Activated CD8-positive, alpha-beta memory T cell treated with anti-CD3 and anti-CD28 coated beads, Interleukin-2, amount 50 U/mL, for 48 hours (primary cell): ENCODE results near the gene APOA1.
"Not testable (repeated sequence)": the region's sequence is repeated elsewhere in the genome, so short reads cannot be mapped to it uniquely, and the experiment has no call there.

Experiments
- DNase-seq: peaks from one replicate; pipeline ENCODE4 v3.0.0-alpha.2; 2020

APOA1 gene

GRCh38 chr11:116857316-116857715 is 19.9 kb upstream of the APOA1 start:
- no peak for DNase-seq

DNA sequence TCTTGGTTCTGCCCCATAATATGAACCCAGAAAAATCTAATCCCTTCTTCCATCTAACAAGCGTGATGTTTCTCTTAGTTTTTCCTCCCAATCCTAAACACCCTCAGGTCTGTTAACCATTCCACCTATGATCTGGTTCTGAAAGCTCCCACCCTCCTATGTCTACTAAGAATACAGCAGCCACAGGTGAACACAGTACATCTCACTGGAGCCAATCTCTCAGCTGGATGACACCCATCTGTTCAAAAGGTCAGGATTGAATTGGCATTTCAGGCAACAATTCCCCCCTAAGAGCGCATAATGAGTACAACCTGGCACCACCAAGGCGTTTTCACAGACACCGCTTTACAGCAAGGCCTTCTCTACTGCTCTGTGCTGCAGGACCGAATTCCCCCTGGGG is 19.0 kb upstream of the APOA1 start:
- no peak for DNase-seq

DNA sequence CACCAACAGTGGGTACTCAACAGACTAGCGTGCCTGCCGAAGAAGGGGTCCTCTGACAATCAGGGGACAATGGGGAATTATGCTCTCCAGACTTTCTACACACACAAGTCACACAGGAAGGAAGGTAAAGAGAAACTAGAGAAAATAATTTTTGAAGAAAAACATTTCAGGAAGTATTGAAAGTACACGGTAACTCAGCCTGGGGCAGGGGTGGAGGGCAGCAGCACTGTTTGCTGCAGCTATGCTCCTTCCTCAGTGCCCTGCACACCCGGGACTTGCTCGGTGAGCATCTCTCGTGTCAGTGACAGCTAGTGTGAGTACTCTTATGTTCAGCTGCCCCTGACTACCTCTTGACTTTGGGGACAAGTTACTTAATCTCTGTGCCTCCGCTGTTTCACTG is 18.0 kb upstream of the APOA1 start:
- DNase-seq, result no peak

DNA sequence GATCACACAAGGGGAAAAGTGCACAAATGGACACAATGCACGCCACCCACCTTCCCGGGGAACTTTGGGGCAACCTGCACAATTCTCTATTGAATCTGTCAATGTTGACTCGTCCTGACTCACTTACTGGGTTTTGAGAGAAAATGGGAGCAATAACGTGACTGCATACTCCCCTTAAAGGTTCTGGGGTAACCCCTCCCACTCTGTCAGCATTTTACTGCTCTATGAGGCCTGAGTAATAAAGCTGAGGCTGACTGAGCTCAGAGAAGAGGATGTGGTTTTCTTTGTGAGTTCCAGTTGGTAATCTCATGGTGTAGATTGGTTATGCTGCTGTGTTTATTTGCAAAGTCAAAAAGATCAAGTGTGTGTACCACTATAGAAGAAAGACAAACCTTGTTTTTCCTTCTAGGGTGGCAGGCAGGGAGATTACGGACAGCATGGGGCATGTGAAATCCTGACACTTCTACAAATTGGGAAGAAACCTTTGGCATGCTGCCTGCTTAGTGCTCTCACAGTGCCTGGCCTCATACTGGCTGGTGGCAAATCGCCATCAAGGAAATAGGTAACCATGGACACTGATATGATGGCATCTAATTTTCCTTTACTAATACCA is 16.1 kb upstream of the APOA1 start:
- peak; percentile 67 for DNase-seq

DNA sequence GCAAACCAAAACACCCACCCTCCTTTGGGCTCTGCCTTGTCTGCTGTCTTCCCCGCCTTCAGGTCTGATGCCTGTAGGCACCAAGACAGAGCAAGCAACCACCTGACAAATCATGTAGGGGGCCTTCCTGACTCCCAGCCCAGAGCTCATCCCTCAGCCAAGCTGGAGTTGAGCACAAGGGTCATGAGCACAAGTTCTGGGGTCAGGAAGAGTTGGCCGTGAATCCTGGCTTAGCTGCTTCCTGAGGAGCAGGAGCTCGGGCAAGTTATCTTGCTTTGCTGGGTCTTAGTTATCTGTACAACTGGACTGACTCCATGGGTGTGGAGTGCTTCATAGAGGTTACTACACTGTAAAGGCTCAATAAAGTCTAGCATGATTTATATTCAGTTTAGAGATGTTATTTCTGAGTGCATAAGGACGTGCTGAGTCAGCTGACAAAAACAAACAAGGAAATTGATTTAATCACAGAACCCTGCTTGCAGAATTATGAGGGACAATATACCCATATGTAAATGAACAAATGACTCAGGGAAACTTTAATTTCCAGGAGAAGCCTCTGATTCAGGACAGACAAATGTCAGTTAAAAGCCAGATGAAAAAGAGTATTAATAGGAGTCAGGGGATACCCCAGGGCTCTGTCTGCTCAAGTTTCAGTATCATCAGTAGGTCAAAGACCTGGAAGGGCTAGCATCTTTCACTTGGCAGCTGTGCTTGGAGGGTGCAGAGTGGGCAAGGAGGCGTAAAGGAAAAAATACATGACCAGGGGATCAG is 15.0 kb upstream of the APOA1 start:
- DNase-seq, result no peak

DNA sequence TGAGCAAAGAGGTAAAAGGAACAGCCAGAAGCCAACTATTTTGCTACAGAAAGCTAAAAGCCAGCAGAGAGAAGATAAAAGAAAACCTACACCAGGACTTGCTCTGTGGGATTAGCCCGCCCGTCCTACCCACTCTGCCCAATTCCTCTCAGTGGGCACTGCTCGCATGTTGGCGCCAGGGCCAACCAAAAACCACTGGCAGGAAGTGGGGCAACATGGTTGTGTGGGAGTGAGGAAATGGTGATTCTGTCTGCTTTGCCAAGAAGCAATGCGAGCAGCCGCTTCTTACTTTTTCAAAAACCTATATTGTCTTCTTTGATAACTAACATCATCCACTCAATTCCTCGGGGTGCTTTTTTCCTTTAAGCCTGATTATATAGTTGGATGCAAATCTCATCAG is 14.2 kb upstream of the APOA1 start:
- DNase-seq, result peak; percentile 67

DNA sequence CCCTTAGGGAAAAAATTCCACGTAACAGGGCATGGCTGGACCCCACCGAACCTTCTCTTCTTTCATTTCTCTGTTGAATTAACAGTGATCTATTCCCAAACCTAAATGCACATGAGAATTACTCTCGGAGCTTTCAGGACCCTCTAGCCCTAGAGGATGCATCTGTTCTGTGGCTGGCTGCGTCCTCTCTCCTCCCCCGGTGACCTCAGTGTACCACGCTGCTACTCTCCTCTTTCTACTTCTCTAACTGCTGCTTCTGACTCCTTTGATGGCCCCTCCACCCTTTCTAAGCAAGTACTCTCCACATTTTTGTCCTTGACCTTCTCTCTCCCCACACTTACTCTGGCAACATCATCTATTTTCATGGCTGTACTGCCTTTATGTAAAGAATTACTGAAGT is 12.1 kb upstream of the APOA1 start:
- DNase-seq, result no peak

- DNase-seq, result no peak
Measured at GRCh38 chr11:116849060-116849459, 11.6 kb upstream of the APOA1 start.

GRCh38 chr11:116847612-116848011 is 10.2 kb upstream of the APOA1 start:
- DNase-seq, result no peak

- no peak for DNase-seq
Measured at GRCh38 chr11:116844722-116845121, 7.3 kb upstream of the APOA1 start.

GRCh38 chr11:116843661-116844060 is 6.2 kb upstream of the APOA1 start:
- no peak for DNase-seq

- no peak for DNase-seq
Measured at GRCh38 chr11:116842909-116843308, 5.5 kb upstream of the APOA1 start.

- DNase-seq, result no peak
Measured at GRCh38 chr11:116842117-116842516, 4.7 kb upstream of the APOA1 start.

DNA sequence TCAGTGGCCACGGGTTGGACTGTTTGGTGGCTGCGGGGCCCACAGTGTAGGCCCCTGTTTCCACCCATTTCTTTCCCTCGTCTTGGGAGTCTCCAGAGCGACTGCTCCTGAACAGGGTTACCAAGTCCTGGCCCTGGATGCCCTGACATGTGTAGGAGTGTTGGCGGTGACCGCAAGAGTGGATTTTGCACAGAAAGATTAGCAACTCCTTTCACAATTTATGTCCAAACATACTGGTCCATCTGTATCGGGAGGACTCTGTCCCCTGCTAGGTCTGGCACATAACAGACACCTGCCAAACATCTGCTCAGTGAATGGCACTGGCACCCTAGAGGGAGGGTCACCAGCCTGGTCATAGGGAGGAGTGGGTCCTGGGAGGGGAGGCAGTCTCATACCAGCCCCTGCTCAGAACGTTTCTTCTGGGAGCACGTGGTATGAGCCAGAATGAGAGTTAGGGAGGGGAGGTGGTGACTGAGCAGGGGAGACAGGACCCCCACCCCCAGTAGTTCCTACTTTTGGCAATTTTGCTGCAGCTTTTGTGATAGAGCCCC is 3.4 kb upstream of the APOA1 start:
- no peak for DNase-seq

GRCh38 chr11:116840224-116840745 is 2.9 kb upstream of the APOA1 start:
- no peak for DNase-seq

DNA sequence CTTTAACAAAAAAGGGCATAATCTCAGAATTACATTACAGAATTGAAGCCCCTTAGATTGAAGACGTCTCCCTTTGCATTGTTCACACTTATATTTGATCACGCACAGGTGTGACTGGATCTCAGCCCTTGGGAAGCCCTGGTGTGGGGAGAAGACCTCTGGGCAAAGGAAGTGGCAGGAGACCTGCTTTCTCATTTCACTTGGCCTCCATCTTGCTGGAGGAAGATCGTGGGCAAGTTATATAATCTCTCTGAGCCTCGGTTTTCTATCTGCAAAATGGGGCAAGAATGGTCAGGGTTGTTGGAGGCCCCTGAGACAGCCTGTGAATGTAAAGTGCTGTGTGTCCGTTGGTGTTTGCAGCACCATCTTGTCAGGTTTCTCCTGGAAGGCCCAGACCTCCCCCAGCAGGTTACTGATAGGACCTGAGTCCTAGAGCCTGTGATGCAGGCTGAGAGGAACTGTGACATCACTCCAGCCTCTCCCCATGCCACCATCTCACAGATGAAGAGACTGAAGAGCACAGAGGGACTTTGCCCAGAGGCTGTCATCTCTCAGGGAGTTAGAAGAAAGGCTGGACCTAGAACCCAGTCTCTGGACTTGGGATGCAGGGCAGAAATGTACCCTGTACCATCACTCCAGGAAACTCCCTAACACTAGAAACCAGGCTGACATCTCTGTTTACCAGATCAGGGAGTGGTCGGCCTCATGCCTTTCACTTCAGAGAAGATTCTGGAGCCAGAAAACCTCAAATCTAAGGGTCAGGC is 1.1 kb upstream of the APOA1 start:
- DNase-seq, result no peak

DNA sequence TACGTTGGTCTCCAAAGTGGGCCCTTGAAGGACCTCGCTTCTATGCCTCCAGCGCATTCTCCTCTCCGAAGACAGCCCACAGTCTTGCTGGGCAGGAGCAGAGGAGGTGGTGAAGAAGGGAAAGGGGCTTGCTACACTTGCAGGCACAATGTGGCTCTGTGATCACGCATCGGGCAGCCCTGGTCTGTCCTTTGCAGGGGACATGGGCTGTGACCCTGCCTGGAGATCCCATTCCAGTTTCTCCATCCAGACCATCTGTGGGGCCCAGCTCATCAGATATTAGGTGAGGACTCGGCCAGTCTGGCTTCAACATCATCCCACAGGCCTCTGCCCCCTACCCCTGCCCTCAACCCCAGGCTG is 810 bp downstream of the APOA1 start:
- DNase-seq, result no peak

GRCh38 chr11:116835791-116836631 is 1.4 kb downstream of the APOA1 start:
- DNase-seq, result peak; percentile 89

- DNase-seq, result no peak
Measured at GRCh38 chr11:116835042-116835772, 2.2 kb downstream of the APOA1 start.

- DNase-seq, result not testable (repeated sequence)
Measured at GRCh38 chr11:116834535-116835041, 2.8 kb downstream of the APOA1 start.

DNA sequence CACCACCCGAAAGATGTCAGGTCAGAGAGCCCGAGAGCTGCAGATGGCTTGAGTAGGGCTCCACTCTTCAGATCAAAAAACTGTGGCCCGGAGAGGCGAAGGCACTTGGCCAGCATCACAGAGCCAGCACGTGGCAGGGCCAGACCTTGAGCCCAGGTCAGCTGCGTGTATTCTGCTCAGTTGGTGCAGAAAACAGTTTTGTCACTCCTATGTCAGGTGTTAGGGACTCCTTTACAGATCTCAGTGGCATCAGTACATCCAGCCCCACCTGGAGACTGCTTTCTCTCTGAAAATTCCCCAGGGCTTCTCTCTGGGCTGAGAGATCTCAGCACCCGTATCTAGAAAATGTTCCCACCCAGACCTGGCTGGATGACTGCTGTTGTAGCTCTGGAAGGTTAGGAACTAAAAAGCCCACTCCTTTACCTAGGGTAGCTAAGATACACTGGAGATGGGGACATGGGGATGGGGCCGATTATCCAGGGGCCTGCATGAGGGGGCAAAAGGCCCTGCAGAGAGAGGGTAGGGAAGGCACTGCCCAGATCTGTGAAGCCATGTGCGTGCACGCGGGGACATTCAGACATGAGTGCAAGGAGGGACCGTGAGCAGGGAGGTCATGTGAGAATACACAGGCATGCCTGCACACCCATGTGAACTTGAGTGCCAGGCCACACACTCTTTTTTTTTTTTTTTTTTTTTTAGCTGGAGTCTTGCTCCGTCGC is 3.4 kb downstream of the APOA1 start:
- no peak for DNase-seq
